Measurements from ENCODE around the gene RBM20.

DNA sequence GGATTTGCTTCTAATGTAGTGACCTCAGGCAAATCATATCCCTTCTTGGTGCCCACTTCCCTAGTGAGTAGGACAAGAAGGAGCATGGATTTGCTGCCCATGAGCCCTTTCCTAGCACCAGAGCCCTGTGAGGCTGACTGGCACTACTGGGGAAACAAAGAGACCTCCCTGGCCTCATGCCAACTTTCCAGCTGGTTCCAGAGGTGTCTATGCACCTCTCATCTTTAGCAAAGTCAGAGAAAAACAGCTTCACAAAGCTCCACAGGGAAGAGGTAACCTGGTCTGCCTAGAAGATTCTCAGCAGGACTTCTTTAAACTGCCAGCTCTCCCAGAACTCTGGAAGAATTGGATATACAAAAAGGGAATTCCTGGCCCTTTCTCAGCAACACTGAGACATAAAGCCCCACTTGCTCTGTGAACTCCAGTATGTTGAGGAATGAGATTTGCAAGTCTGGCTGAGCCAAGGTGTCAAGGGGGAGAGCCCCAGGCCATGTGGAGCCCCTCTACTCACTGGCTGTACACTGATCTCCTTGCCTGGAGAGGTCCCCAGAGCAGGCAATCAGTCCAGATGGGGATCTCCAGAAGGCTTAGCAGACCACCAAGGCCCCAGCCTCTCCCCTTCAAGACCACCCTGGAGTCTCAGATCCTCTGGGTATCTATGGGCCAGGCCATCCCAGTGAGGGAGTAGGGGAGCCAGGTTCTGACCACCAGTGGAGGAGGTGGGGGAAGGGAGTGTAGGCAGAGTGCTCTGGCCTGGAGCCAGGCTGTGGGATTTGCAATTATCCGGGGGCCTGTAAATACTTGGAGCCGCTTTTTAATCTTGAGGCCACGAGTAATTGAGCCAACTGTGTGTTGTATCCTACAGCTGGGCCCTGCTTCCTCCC is 24.4 kb upstream of the RBM20 start:
- TF ChIP-seq POLR2A (IDR thresholded peaks at IDR 0.05) (no peak), CTCF (IDR thresholded peaks at IDR 0.05) (no peak), EP300 (IDR thresholded peaks at IDR 0.05) (no peak)

Measured in sigmoid colon (tissue), 4 donors.